T-cell (primary cell): ENCODE results near the gene TUBGCP2. TPM values are rescaled to one million over a fixed set of nuclear protein-coding genes. Genes with fewer than 3 reads are reported as not detected.

ENCODE experiments used
- ATAC-seq, 4 experiments: fragments of 200-7000 bp in 3 of 4; fragments of 150-1000 bp in 1 of 4; cut with Tn5 transposase; replicated peaks in 1 of 4; 1 replicate in 3 of 4; 2 replicates in 1 of 4; pipeline ENCODE4 v1.10.0; 2021; ENCODE audit warnings: moderate library complexity in 3 of 4, mild to moderate bottlenecking in 2 of 4, moderate number of reproducible peaks in 1 of 4
- CTCF ChIA-PET, 2 donors: fragments of 300-600 bp; sonication (Branson Sonifier 250); formaldehyde crosslinking; loops; one replicate each; lab custom pipeline; 2022; ENCODE audit warnings: antibody characterized with exemption in 2 of 2; lab: Charles Lee
- POLR2A ChIA-PET, 2 donors: fragments of 300-600 bp; sonication (Branson Sonifier 250); formaldehyde crosslinking; loops; one replicate each; lab custom pipeline; 2022; ENCODE audit warnings: antibody characterized with exemption in 2 of 2; lab: Charles Lee
- DNase-seq, 35 experiments: peaks; one replicate each; pipeline versions ENCODE4 v3.0.0 to v3.0.0-alpha.2; 2013 to 2023
- H3K27ac ChIP-seq: one replicate; pipeline ENCODE4 v1.5.1; 2013; ENCODE audit warnings: low read length
- H3K27me3 ChIP-seq, 2 experiments: replicated peaks in 1 of 2; 1 replicate in 1 of 2; 2 replicates in 1 of 2; pipeline versions ENCODE4 v1.6.1 to v1.7.0; 2013; ENCODE audit warnings: low read length in 1 of 2, mixed read lengths in 1 of 2; ENCODE audit not compliant: control insufficient read depth in 2 of 2, insufficient read depth in 2 of 2; ENCODE audit errors: extremely low read depth in 1 of 2
- H3K36me3 ChIP-seq, 2 donors: 1 replicate in 1 of 2; 2 replicates in 1 of 2; pipeline versions ENCODE4 v1.6.1 to v1.7.0; 2013; ENCODE audit warnings: low read length in 1 of 2; ENCODE audit not compliant: control insufficient read depth in 2 of 2, insufficient read depth in 1 of 2; ENCODE audit errors: extremely low read depth in 1 of 2
- H3K4me1 ChIP-seq, 2 experiments: 1 replicate in 1 of 2; 2 replicates in 1 of 2; pipeline versions ENCODE4 v1.6.1 to v1.7.0; 2013; ENCODE audit warnings: low read length in 2 of 2, mixed read lengths in 1 of 2; ENCODE audit not compliant: insufficient read depth in 2 of 2, control insufficient read depth in 1 of 2; ENCODE audit errors: extremely low read depth in 1 of 2
- H3K4me3 ChIP-seq, 2 donors: 1 replicate in 1 of 2; 2 replicates in 1 of 2; pipeline versions ENCODE4 v1.5.1 to v1.7.0; 2013; ENCODE audit warnings: mild to moderate bottlenecking in 2 of 2, low read length in 1 of 2, moderate library complexity in 1 of 2; ENCODE audit not compliant: control insufficient read depth in 1 of 2; ENCODE audit errors: extremely low read depth in 1 of 2
- H3K9me3 ChIP-seq: 2 replicates; pipeline ENCODE4 v1.7.0; 2013
- H3K27ac Mint-ChIP-seq, 2 donors: one replicate each; pipeline ENCODE4 v1.8.0; 2020 to 2021; ENCODE audit warnings: mild to moderate bottlenecking in 2 of 2, mixed read lengths in 2 of 2
- H3K27me3 Mint-ChIP-seq, 2 donors: one replicate each; pipeline ENCODE4 v1.8.0; 2021 to 2022; ENCODE audit warnings: mixed read lengths in 2 of 2
- H3K36me3 Mint-ChIP-seq: one replicate; pipeline ENCODE4 v1.8.0; 2021; ENCODE audit warnings: mixed read lengths
- H3K4me1 Mint-ChIP-seq, 3 donors: one replicate each; pipeline ENCODE4 v1.8.0; 2020 to 2022; ENCODE audit warnings: mixed read lengths in 3 of 3, mild to moderate bottlenecking in 1 of 3
- H3K4me3 Mint-ChIP-seq, 3 donors: one replicate each; pipeline ENCODE4 v1.8.0; 2020 to 2022; ENCODE audit warnings: mild to moderate bottlenecking in 3 of 3, mixed read lengths in 3 of 3, moderate library complexity in 3 of 3
- H3K9me3 Mint-ChIP-seq, 3 donors: one replicate each; pipeline ENCODE4 v1.8.0; 2020 to 2022; ENCODE audit warnings: mixed read lengths in 3 of 3
- WGBS: methylation state at CpG from one replicate; pipeline ENCODE4 v1.1.5; 2013; ENCODE audit warnings: missing lambda C conversion rate; ENCODE audit not compliant: insufficient coverage; 5-methylcytosine and 5-hydroxymethylcytosine counted together
- total RNA-seq, 35 experiments: library from RNA in 6 of 35; stranded (reverse) in 6 of 35; fragments of 120-200 nt in 1 of 35; gene quantifications; one replicate each; pipeline versions ENCODE4 v1.2.1 to v1.2.4 and lab custom pipeline; 2013 to 2026

Gene TUBGCP2
- total RNA-seq, 5 donors from 2014 or later (not counting 1 experiment from before 2014, with no cell fraction given), result 64.5 to 80.8 (median 72.7) TPM

- no peak overlapping the region for H3K4me3 ChIP-seq
- Mint-ChIP-seq H3K27ac (no peak overlapping the region), H3K36me3 (peaks cover 15% of the 10 kb centered on the region), H3K4me1 (peaks cover 6 to 16% (median 12%) of the 10 kb centered on the region in 3 donors), H3K9me3 (no peaks in the 10 kb centered on the region), H3K27me3 (no peaks in the 10 kb centered on the region), H3K4me3 (no peak overlapping the region)
- no peaks in the 10 kb centered on the region for H3K9me3 ChIP-seq
- H3K27me3 ChIP-seq, result no peaks in the 10 kb centered on the region
- POLR2A ChIA-PET, result no interaction called here
- DNase-seq (no peak), ATAC-seq (no peak)
- H3K36me3 ChIP-seq, result peaks cover 3 to 22% of the 10 kb centered on the region in 2 donors
- no peak overlapping the region for H3K27ac ChIP-seq
- CTCF ChIA-PET, result interaction anchor here in 1 of 2 donors (0.7 kb wide), 1 partner anchor 15 kb away, joined by 3 read pairs; no protein-coding TSS in a partner anchor
- peaks cover 0 to 17% of the 10 kb centered on the region in 2 experiments for H3K4me1 ChIP-seq
- WGBS, result 94% methylated on average over 6 of the region's 9 CpGs
Measured at GRCh38 chr10:133312769-133313145, 4.1 kb upstream of the TUBGCP2 start.

GRCh38 chr10:133312016-133312768 lies 3.5 kb upstream of the TUBGCP2 start:
- no peak overlapping the region for H3K4me3 Mint-ChIP-seq
- peaks cover 15% of the 10 kb centered on the region for H3K36me3 Mint-ChIP-seq
- ATAC-seq (no peak), DNase-seq (no peak)
- H3K4me1 Mint-ChIP-seq, result peaks cover 11 to 22% (median 18%) of the 10 kb centered on the region in 3 donors
- no peaks in the 10 kb centered on the region for H3K27me3 Mint-ChIP-seq
- no peaks in the 10 kb centered on the region for H3K9me3 Mint-ChIP-seq
- H3K4me3 ChIP-seq, result no peak overlapping the region
- no peaks in the 10 kb centered on the region for H3K27me3 ChIP-seq
- no peaks in the 10 kb centered on the region for H3K9me3 ChIP-seq
- H3K27ac ChIP-seq, result no peak overlapping the region
- 96% methylated on average over 13 of the region's 23 CpGs for WGBS
- no peak overlapping the region for H3K27ac Mint-ChIP-seq
- peaks cover 3 to 22% of the 10 kb centered on the region in 2 donors for H3K36me3 ChIP-seq
- peaks cover 3 to 22% of the 10 kb centered on the region in 2 experiments for H3K4me1 ChIP-seq
- CTCF ChIA-PET, result interaction anchor here in 1 of 2 donors (0.7 kb wide), 1 partner anchor 15 kb away, joined by 3 read pairs; no protein-coding TSS in a partner anchor
- POLR2A ChIA-PET, result interaction anchor here in 1 of 2 donors (0.5 kb wide), 1 partner anchor 42 kb away, joined by 8 read pairs; no protein-coding TSS in a partner anchor

- Histone ChIP-seq H3K9me3 (no peaks in the 10 kb centered on the region), H3K27me3 (no peaks in the 10 kb centered on the region), H3K4me1 (peaks cover 4 to 29% of the 10 kb centered on the region in 2 experiments), H3K36me3 (peaks cover 3 to 22% of the 10 kb centered on the region in 2 donors), H3K27ac (no peak overlapping the region), H3K4me3 (no peak overlapping the region)
- CTCF ChIA-PET, result no interaction called here
- H3K4me3 Mint-ChIP-seq, result no peak overlapping the region
- POLR2A ChIA-PET, result interaction anchor here in 1 of 2 donors (0.5 kb wide), 1 partner anchor 42 kb away, joined by 8 read pairs; no protein-coding TSS in a partner anchor
- DNase-seq, result no peak
- peaks cover 17 to 27% (median 23%) of the 10 kb centered on the region in 3 donors for H3K4me1 Mint-ChIP-seq
- no peaks in the 10 kb centered on the region for H3K27me3 Mint-ChIP-seq
- WGBS, result 95% methylated on average over 10 of the region's 10 CpGs
- no peak for ATAC-seq
- H3K36me3 Mint-ChIP-seq, result peaks cover 15% of the 10 kb centered on the region
- no peaks in the 10 kb centered on the region for H3K9me3 Mint-ChIP-seq
- no peak overlapping the region for H3K27ac Mint-ChIP-seq
Measured at GRCh38 chr10:133311570-133311969, 2.9 kb upstream of the TUBGCP2 start.

- no CpG with 5 or more reads among the region's 8 CpGs for WGBS
- Histone ChIP-seq H3K4me3 (no peak overlapping the region), H3K27me3 (no peaks in the 10 kb centered on the region), H3K27ac (no peak overlapping the region), H3K36me3 (peaks cover 3 to 24% of the 10 kb centered on the region in 2 donors), H3K9me3 (no peaks in the 10 kb centered on the region), H3K4me1 (peaks cover 4 to 34% of the 10 kb centered on the region in 2 experiments)
- no peak for DNase-seq
- peaks cover 21 to 29% (median 27%) of the 10 kb centered on the region in 3 donors for H3K4me1 Mint-ChIP-seq
- no peak for ATAC-seq
- peak overlapping the region in 2 of 3 donors; percentile 31 to 36 for H3K4me3 Mint-ChIP-seq
- peaks cover 15% of the 10 kb centered on the region for H3K36me3 Mint-ChIP-seq
- ChIA-PET CTCF (no interaction called here), POLR2A (interaction anchor here in 1 of 2 donors (0.7 kb wide), 1 partner anchor 850 kb away, joined by 3 read pairs; no protein-coding TSS in a partner anchor)
- H3K9me3 Mint-ChIP-seq, result no peaks in the 10 kb centered on the region
- H3K27me3 Mint-ChIP-seq, result no peaks in the 10 kb centered on the region
- H3K27ac Mint-ChIP-seq, result no peak overlapping the region
Measured at GRCh38 chr10:133310789-133311188, 2.1 kb upstream of the TUBGCP2 start.

GRCh38 chr10:133310399-133310755 lies 1.7 kb upstream of the TUBGCP2 start:
- Histone ChIP-seq H3K4me3 (no peak overlapping the region), H3K27ac (no peak overlapping the region), H3K27me3 (no peaks in the 10 kb centered on the region), H3K36me3 (peaks cover 3 to 26% of the 10 kb centered on the region in 2 donors), H3K4me1 (peaks cover 4 to 38% of the 10 kb centered on the region in 2 experiments), H3K9me3 (no peaks in the 10 kb centered on the region)
- Mint-ChIP-seq H3K36me3 (peaks cover 17% of the 10 kb centered on the region), H3K27ac (peak overlapping the region in 1 of 2 donors; percentile 58), H3K4me3 (peak overlapping the region; percentile 31 to 87 (median 36)), H3K27me3 (no peaks in the 10 kb centered on the region), H3K4me1 (peaks cover 25 to 33% (median 31%) of the 10 kb centered on the region in 3 donors), H3K9me3 (no peaks in the 10 kb centered on the region)
- ChIA-PET CTCF (no interaction called here), POLR2A (interaction anchor here in 1 of 2 donors (0.7 kb wide), 1 partner anchor 849 kb away, joined by 3 read pairs; no protein-coding TSS in a partner anchor)
- DNase-seq (no peak), ATAC-seq (no peak)
- over 99% methylated on average over 14 of the region's 16 CpGs for WGBS

- ChIA-PET POLR2A (no interaction called here), CTCF (no interaction called here)
- Histone ChIP-seq H3K36me3 (peaks cover 3 to 26% of the 10 kb centered on the region in 2 donors), H3K4me1 (peaks cover 4 to 40% of the 10 kb centered on the region in 2 experiments), H3K4me3 (no peak overlapping the region), H3K9me3 (no peaks in the 10 kb centered on the region), H3K27ac (peak overlapping the region; percentile 58), H3K27me3 (no peaks in the 10 kb centered on the region)
- H3K4me1 Mint-ChIP-seq, result peaks cover 31 to 38% (median 36%) of the 10 kb centered on the region in 3 donors
- no peaks in the 10 kb centered on the region for H3K27me3 Mint-ChIP-seq
- H3K9me3 Mint-ChIP-seq, result no peaks in the 10 kb centered on the region
- peak overlapping the region; percentile 27 to 58 for H3K27ac Mint-ChIP-seq
- ATAC-seq, result no peak
- peaks cover 21% of the 10 kb centered on the region for H3K36me3 Mint-ChIP-seq
- H3K4me3 Mint-ChIP-seq, result peak overlapping the region; percentile 70 to 87 (median 75)
- DNase-seq, result no peak
- WGBS, result 92% methylated on average over 33 of the region's 33 CpGs
Measured at GRCh38 chr10:133309720-133310398, 1.2 kb upstream of the TUBGCP2 start.
